Measurements from ENCODE around the gene VSIG8.

The VSIG8 gene

GRCh38 chr1:159896546-159896930 is 34.1 kb upstream of the VSIG8 start:
- no peaks in the 10 kb centered on the region for H3K36me3 ChIP-seq (ENCODE audit: control insufficient read depth, insufficient read depth, low read length)
- peaks cover 8% of the 10 kb centered on the region for H3K4me1 ChIP-seq (ENCODE audit: control insufficient read depth, insufficient read depth, low read length)
- no peaks in the 10 kb centered on the region for H3K9me3 ChIP-seq (ENCODE audit: control insufficient read depth, insufficient read depth, low read length)
- peaks cover 18% of the 10 kb centered on the region for H3K27me3 ChIP-seq (ENCODE audit: control insufficient read depth, insufficient read depth, low read length)
- no peak overlapping the region for H3K9ac ChIP-seq (ENCODE audit: low read depth, low read length)
- H3K4me3 ChIP-seq (ENCODE audit: low read depth, low read length) = no peak overlapping the region

- Histone ChIP-seq H3K9ac (ENCODE audit: low read depth, low read length) (no peak overlapping the region), H3K9me3 (ENCODE audit: control insufficient read depth, insufficient read depth, low read length) (no peaks in the 10 kb centered on the region), H3K36me3 (ENCODE audit: control insufficient read depth, insufficient read depth, low read length) (no peaks in the 10 kb centered on the region), H3K27me3 (ENCODE audit: control insufficient read depth, insufficient read depth, low read length) (peaks cover 14% of the 10 kb centered on the region), H3K4me1 (ENCODE audit: control insufficient read depth, insufficient read depth, low read length) (peaks cover 8% of the 10 kb centered on the region), H3K4me3 (ENCODE audit: low read depth, low read length) (no peak overlapping the region)
Measured at GRCh38 chr1:159895836-159896545, 33.5 kb upstream of the VSIG8 start.

- no peaks in the 10 kb centered on the region for H3K36me3 ChIP-seq (ENCODE audit: control insufficient read depth, insufficient read depth, low read length)
- H3K9me3 ChIP-seq (ENCODE audit: control insufficient read depth, insufficient read depth, low read length) = no peaks in the 10 kb centered on the region
- H3K27me3 ChIP-seq (ENCODE audit: control insufficient read depth, insufficient read depth, low read length) = peaks cover 7% of the 10 kb centered on the region
- no peak overlapping the region for H3K4me3 ChIP-seq (ENCODE audit: low read depth, low read length)
- H3K4me1 ChIP-seq (ENCODE audit: control insufficient read depth, insufficient read depth, low read length) = peaks cover 4% of the 10 kb centered on the region
- H3K9ac ChIP-seq (ENCODE audit: low read depth, low read length) = no peak overlapping the region
Measured at GRCh38 chr1:159895286-159895685, 32.8 kb upstream of the VSIG8 start.

GRCh38 chr1:159892944-159893343 is 30.5 kb upstream of the VSIG8 start:
- Histone ChIP-seq H3K4me3 (ENCODE audit: low read depth, low read length) (no peak overlapping the region), H3K9me3 (ENCODE audit: control insufficient read depth, insufficient read depth, low read length) (no peaks in the 10 kb centered on the region), H3K27me3 (ENCODE audit: control insufficient read depth, insufficient read depth, low read length) (peaks cover 5% of the 10 kb centered on the region), H3K36me3 (ENCODE audit: control insufficient read depth, insufficient read depth, low read length) (no peaks in the 10 kb centered on the region), H3K4me1 (ENCODE audit: control insufficient read depth, insufficient read depth, low read length) (peaks cover 3% of the 10 kb centered on the region), H3K9ac (ENCODE audit: low read depth, low read length) (no peak overlapping the region)

- H3K27me3 ChIP-seq (ENCODE audit: control insufficient read depth, insufficient read depth, low read length) = peaks cover 3% of the 10 kb centered on the region
- H3K9ac ChIP-seq (ENCODE audit: low read depth, low read length) = no peak overlapping the region
- H3K36me3 ChIP-seq (ENCODE audit: control insufficient read depth, insufficient read depth, low read length) = no peaks in the 10 kb centered on the region
- peaks cover 3% of the 10 kb centered on the region for H3K4me1 ChIP-seq (ENCODE audit: control insufficient read depth, insufficient read depth, low read length)
- no peaks in the 10 kb centered on the region for H3K9me3 ChIP-seq (ENCODE audit: control insufficient read depth, insufficient read depth, low read length)
- no peak overlapping the region for H3K4me3 ChIP-seq (ENCODE audit: low read depth, low read length)
Measured at GRCh38 chr1:159891275-159892157, 29.1 kb upstream of the VSIG8 start.

- H3K4me1 ChIP-seq (ENCODE audit: control insufficient read depth, insufficient read depth, low read length) = peaks cover 3% of the 10 kb centered on the region
- H3K4me3 ChIP-seq (ENCODE audit: low read depth, low read length) = no peak overlapping the region
- H3K9ac ChIP-seq (ENCODE audit: low read depth, low read length) = no peak overlapping the region
- no peaks in the 10 kb centered on the region for H3K36me3 ChIP-seq (ENCODE audit: control insufficient read depth, insufficient read depth, low read length)
- H3K27me3 ChIP-seq (ENCODE audit: control insufficient read depth, insufficient read depth, low read length) = peaks cover 3% of the 10 kb centered on the region
- no peaks in the 10 kb centered on the region for H3K9me3 ChIP-seq (ENCODE audit: control insufficient read depth, insufficient read depth, low read length)
Measured at GRCh38 chr1:159890390-159890789, 27.9 kb upstream of the VSIG8 start.

GRCh38 chr1:159889821-159890252 is 27.4 kb upstream of the VSIG8 start:
- no peaks in the 10 kb centered on the region for H3K27me3 ChIP-seq (ENCODE audit: control insufficient read depth, insufficient read depth, low read length)
- no peaks in the 10 kb centered on the region for H3K9me3 ChIP-seq (ENCODE audit: control insufficient read depth, insufficient read depth, low read length)
- H3K36me3 ChIP-seq (ENCODE audit: control insufficient read depth, insufficient read depth, low read length) = no peaks in the 10 kb centered on the region
- H3K9ac ChIP-seq (ENCODE audit: low read depth, low read length) = no peak overlapping the region
- H3K4me3 ChIP-seq (ENCODE audit: low read depth, low read length) = no peak overlapping the region
- H3K4me1 ChIP-seq (ENCODE audit: control insufficient read depth, insufficient read depth, low read length) = peaks cover 3% of the 10 kb centered on the region

GRCh38 chr1:159889202-159889601 is 26.7 kb upstream of the VSIG8 start:
- no peak overlapping the region for H3K9ac ChIP-seq (ENCODE audit: low read depth, low read length)
- peaks cover 3% of the 10 kb centered on the region for H3K4me1 ChIP-seq (ENCODE audit: control insufficient read depth, insufficient read depth, low read length)

GRCh38 chr1:159884296-159884695 is 21.8 kb upstream of the VSIG8 start:
- no peak overlapping the region for H3K4me3 ChIP-seq (ENCODE audit: low read depth, low read length)
- H3K27me3 ChIP-seq (ENCODE audit: control insufficient read depth, insufficient read depth, low read length) = no peaks in the 10 kb centered on the region
- no peaks in the 10 kb centered on the region for H3K9me3 ChIP-seq (ENCODE audit: control insufficient read depth, insufficient read depth, low read length)
- H3K4me1 ChIP-seq (ENCODE audit: control insufficient read depth, insufficient read depth, low read length) = no peaks in the 10 kb centered on the region
- no peaks in the 10 kb centered on the region for H3K36me3 ChIP-seq (ENCODE audit: control insufficient read depth, insufficient read depth, low read length)
- no peak overlapping the region for H3K9ac ChIP-seq (ENCODE audit: low read depth, low read length)

More at GRCh38 chr1:159889202-159889601, 26.7 kb upstream of the VSIG8 start:
- no peaks in the 10 kb centered on the region for H3K9me3 ChIP-seq (ENCODE audit: control insufficient read depth, insufficient read depth, low read length)
- no peaks in the 10 kb centered on the region for H3K36me3 ChIP-seq (ENCODE audit: control insufficient read depth, insufficient read depth, low read length)
- H3K27me3 ChIP-seq (ENCODE audit: control insufficient read depth, insufficient read depth, low read length) = no peaks in the 10 kb centered on the region
- no peak overlapping the region for H3K4me3 ChIP-seq (ENCODE audit: low read depth, low read length)

GRCh38 chr1:159883134-159883533 is 20.7 kb upstream of the VSIG8 start:
- no peak overlapping the region for H3K9ac ChIP-seq (ENCODE audit: low read depth, low read length)
- H3K9me3 ChIP-seq (ENCODE audit: control insufficient read depth, insufficient read depth, low read length) = no peaks in the 10 kb centered on the region
- H3K27me3 ChIP-seq (ENCODE audit: control insufficient read depth, insufficient read depth, low read length) = no peaks in the 10 kb centered on the region
- no peaks in the 10 kb centered on the region for H3K36me3 ChIP-seq (ENCODE audit: control insufficient read depth, insufficient read depth, low read length)
- no peak overlapping the region for H3K4me3 ChIP-seq (ENCODE audit: low read depth, low read length)
- H3K4me1 ChIP-seq (ENCODE audit: control insufficient read depth, insufficient read depth, low read length) = no peaks in the 10 kb centered on the region

GRCh38 chr1:159882527-159882862 is 20.0 kb upstream of the VSIG8 start:
- no peaks in the 10 kb centered on the region for H3K36me3 ChIP-seq (ENCODE audit: control insufficient read depth, insufficient read depth, low read length)
- H3K4me1 ChIP-seq (ENCODE audit: control insufficient read depth, insufficient read depth, low read length) = no peaks in the 10 kb centered on the region
- no peaks in the 10 kb centered on the region for H3K27me3 ChIP-seq (ENCODE audit: control insufficient read depth, insufficient read depth, low read length)
- no peak overlapping the region for H3K9ac ChIP-seq (ENCODE audit: low read depth, low read length)
- no peaks in the 10 kb centered on the region for H3K9me3 ChIP-seq (ENCODE audit: control insufficient read depth, insufficient read depth, low read length)
- H3K4me3 ChIP-seq (ENCODE audit: low read depth, low read length) = no peak overlapping the region

Data from iPS-15b (cell line).